ENCODE measurements around the gene HEATR5A. TPM values are rescaled to one million over a fixed set of nuclear protein-coding genes. Genes with fewer than 3 reads are reported as not detected.

Gene HEATR5A
- total and polyA plus RNA-seq, 2 of the 13 experiments (the other 11 are each of a cell fraction or from before 2014, with no cell fraction given), result 36.4 to 105 TPM

DNA sequence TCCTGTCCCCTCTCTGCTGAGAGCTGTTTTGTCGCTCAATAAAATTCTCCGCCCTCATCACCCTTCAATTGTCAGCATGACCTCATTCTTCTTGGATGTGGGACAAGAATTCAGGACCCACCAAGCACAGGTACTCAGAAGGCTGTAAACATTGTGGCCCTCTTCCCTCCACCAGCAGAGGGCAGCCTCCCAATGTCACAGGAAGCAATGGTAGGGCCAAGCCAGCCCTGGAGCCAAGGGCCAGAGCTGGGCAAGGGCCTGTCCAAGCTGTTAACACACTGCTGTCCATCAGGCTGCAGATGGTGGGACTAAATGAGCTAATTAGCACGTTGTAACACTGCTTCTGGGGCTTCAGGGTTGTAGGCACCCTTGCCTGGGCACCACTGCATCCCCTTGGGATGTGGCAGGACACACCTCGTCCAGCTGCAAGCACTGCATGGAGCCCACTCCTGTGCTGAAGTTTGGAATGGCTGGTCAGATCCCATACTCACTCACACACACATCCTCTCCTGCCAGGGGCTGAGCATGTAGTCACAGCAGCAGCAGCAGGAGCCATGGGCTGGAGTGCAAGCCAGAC lies 150.1 kb downstream of the HEATR5A start (continued):
- no peak for TF ChIP-seq STAT6 (CRISPR knock-in tag; IDR thresholded peaks at IDR 0.05; ENCODE audit: borderline replicate concordance)
- no peak for TF ChIP-seq NKX3-1 (CRISPR knock-in tag; IDR thresholded peaks at IDR 0.05)
- TF ChIP-seq ZNF343 (CRISPR knock-in tag; IDR thresholded peaks at IDR 0.05), result 0 out of 2 replicates have a peak, but pooled peaks have one; percentile 41
- TF ChIP-seq DNMT3B (CRISPR knock-in tag; conservative IDR thresholded peaks at IDR 0.05), result no peak
- TF ChIP-seq ZNF143 (CRISPR knock-in tag; IDR thresholded peaks at IDR 0.05), result 0 out of 2 replicates have a peak, but pooled peaks have one; percentile 15
- peak; percentile 58 for TF ChIP-seq ZNF704 (CRISPR knock-in tag; IDR thresholded peaks at IDR 0.05; ENCODE audit: borderline replicate concordance)
- 0 out of 2 replicates have a peak, but pooled peaks have one; percentile 39 for TF ChIP-seq ZNF543 (CRISPR knock-in tag; IDR thresholded peaks at IDR 0.05)
- 0 out of 2 replicates have a peak, but pooled peaks have one; percentile 26 for TF ChIP-seq BCL6 (CRISPR knock-in tag; IDR thresholded peaks at IDR 0.05)
- no peak for TF ChIP-seq CENPX (CRISPR knock-in tag; IDR thresholded peaks at IDR 0.05)
- TF ChIP-seq ZBTB20 (CRISPR knock-in tag; IDR thresholded peaks at IDR 0.05; ENCODE audit: borderline replicate concordance, low read depth), result no peak
- TF ChIP-seq ZNF598 (CRISPR knock-in tag; IDR thresholded peaks at IDR 0.05; ENCODE audit: borderline replicate concordance), result peak; percentile 46; the same call in 1 of the 2 replicates
- TF ChIP-seq SP5 (CRISPR knock-in tag; IDR thresholded peaks at IDR 0.05; ENCODE audit: borderline replicate concordance, low read depth), result no peak
- TF ChIP-seq, protein P1, sequence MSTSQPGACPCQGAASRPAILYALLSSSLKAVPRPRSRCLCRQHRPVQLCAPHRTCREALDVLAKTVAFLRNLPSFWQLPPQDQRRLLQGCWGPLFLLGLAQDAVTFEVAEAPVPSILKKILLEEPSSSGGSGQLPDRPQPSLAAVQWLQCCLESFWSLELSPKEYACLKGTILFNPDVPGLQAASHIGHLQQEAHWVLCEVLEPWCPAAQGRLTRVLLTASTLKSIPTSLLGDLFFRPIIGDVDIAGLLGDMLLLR (CRISPR knock-in tag; IDR thresholded peaks at IDR 0.05), result peak; percentile 62; the same call in 1 of the 2 replicates
- TF ChIP-seq CBFB (CRISPR knock-in tag; IDR thresholded peaks at IDR 0.05), result 0 out of 2 replicates have a peak, but pooled peaks have one; percentile 34
- TF ChIP-seq ZNF746 (CRISPR knock-in tag; IDR thresholded peaks at IDR 0.05), result 0 out of 2 replicates have a peak, but pooled peaks have one; percentile 43
- TF ChIP-seq NR2F1 (CRISPR knock-in tag; IDR thresholded peaks at IDR 0.05), result 0 out of 4 replicates have a peak, but pooled peaks of 1 of the 2 experiments have one; percentile 22
- TF ChIP-seq TRIM24 (CRISPR knock-in tag; IDR thresholded peaks at IDR 0.05), result no peak
- no peak for TF ChIP-seq KLF9 (CRISPR knock-in tag; IDR thresholded peaks at IDR 0.05; ENCODE audit: low read depth)
- no peak; the same call in 1 of the 2 replicates for TF ChIP-seq ZNF761 (CRISPR knock-in tag; conservative IDR thresholded peaks at IDR 0.05)
- TF ChIP-seq PHF21A (CRISPR knock-in tag; IDR thresholded peaks at IDR 0.05), result no peak
- TF ChIP-seq MEIS1 (CRISPR knock-in tag; IDR thresholded peaks at IDR 0.05; ENCODE audit: borderline replicate concordance), result peak; percentile 68; the same call in 1 of the 2 replicates
- TF ChIP-seq ZNF644 (CRISPR knock-in tag; IDR thresholded peaks at IDR 0.05; ENCODE audit: low read depth), result peak; percentile 67
- TF ChIP-seq SRSF4 (IDR thresholded peaks at IDR 0.05; ENCODE audit: low read depth, low read length, poor library complexity, severe bottlenecking), result no peak
- peak; percentile 73; the same call in 1 of the 2 replicates for TF ChIP-seq ZNF563 (CRISPR knock-in tag; IDR thresholded peaks at IDR 0.05)
- TF ChIP-seq SNRNP70 (IDR thresholded peaks at IDR 0.05; ENCODE audit: low read depth, low read length), result no peak
- peak; percentile 82 for TF ChIP-seq FOXA3 (CRISPR knock-in tag; IDR thresholded peaks at IDR 0.05)
